ENCODE results near the gene KDM4C. TPM values are rescaled to one million over a fixed set of nuclear protein-coding genes. Genes with fewer than 3 reads are reported as not detected.

Gene KDM4C
- total and polyA plus RNA-seq, 2 donors (not counting 1 experiment from before 2014, with no cell fraction given) = 13.0 to 39.0 TPM

DNA sequence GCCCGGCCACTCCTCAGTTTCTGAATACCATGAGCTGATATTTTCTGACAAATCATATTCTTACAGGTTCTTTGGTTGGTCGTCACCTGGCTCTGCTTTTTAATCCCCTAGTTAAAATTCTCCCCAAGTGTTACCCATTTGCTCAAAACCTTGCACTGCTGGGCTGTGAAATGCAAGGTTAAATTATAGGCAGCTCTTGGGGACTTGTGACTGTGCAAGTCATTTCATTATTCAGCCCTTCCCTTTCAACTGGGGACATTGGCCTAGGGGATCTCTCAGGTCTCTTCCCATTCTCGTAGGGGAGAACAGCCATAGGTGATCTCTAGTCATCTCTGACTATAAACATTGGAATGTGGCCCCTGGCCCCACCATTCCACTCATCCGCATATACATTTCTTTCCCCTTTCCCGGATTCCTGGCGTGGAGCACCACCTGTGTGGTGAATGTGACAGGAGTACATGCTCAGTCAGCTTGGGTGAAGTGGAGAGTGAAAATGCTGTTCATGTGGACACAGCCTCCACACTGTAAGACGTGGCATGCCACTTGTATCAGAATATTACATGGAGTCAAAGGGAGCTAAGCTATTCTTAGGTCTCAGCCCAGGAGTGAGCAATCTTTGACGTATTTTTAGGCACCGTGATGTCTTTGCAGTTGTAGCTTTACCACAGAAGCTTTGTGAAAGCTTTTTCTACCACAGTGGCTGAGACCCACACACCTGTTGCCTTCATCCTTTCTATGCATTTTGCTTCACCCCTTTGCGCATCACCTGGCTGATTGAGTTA is 386.7 kb downstream of the KDM4C start:
- Histone ChIP-seq H3K9me3 (ENCODE audit: control insufficient read depth, insufficient read depth, low read depth, low read length) (no peaks in the 10 kb centered on the region), H3K36me3 (ENCODE audit: control insufficient read depth, insufficient read depth, low read length) (no peaks in the 10 kb centered on the region), H4K20me1 (ENCODE audit: control insufficient read depth, extremely low read depth, insufficient read depth, low read length) (no peaks in the 10 kb centered on the region), H3K4me3 (replicated peaks in 1 of 4; ENCODE audit: control extremely low read depth in 1 of 4, insufficient read depth in 1 of 4, low read depth in 3 of 4, low read length in 4 of 4) (no peak overlapping the region), H2AFZ (ENCODE audit: low read length) (no peak overlapping the region), H3K27me3 (ENCODE audit: control insufficient read depth, insufficient read depth, low read length) (no peaks in the 10 kb centered on the region), H3K4me2 (ENCODE audit: extremely low read depth, insufficient read depth, low read length) (no peak overlapping the region), H3K4me1 (ENCODE audit: control insufficient read depth, extremely low read depth, insufficient read depth, low read length) (peaks cover 3% of the 10 kb centered on the region), H3K27ac (ENCODE audit: insufficient read depth, low read length) (no peak overlapping the region), H3K79me2 (ENCODE audit: control insufficient read depth, insufficient read depth, low read length) (no peaks in the 10 kb centered on the region), H3K9ac (ENCODE audit: insufficient read depth, low read length) (no peak overlapping the region)
- no peak for TF ChIP-seq EZH2 (IDR thresholded peaks at IDR 0.05; ENCODE audit: low read length, missing control alignments)
- TF ChIP-seq, protein P1, sequence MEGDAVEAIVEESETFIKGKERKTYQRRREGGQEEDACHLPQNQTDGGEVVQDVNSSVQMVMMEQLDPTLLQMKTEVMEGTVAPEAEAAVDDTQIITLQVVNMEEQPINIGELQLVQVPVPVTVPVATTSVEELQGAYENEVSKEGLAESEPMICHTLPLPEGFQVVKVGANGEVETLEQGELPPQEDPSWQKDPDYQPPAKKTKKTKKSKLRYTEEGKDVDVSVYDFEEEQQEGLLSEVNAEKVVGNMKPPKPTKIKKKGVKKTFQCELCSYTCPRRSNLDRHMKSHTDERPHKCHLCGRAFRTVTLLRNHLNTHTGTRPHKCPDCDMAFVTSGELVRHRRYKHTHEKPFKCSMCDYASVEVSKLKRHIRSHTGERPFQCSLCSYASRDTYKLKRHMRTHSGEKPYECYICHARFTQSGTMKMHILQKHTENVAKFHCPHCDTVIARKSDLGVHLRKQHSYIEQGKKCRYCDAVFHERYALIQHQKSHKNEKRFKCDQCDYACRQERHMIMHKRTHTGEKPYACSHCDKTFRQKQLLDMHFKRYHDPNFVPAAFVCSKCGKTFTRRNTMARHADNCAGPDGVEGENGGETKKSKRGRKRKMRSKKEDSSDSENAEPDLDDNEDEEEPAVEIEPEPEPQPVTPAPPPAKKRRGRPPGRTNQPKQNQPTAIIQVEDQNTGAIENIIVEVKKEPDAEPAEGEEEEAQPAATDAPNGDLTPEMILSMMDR (conservative IDR thresholded peaks at IDR 0.05 in 1 of 2, IDR thresholded peaks at IDR 0.05 in 1 of 2; ENCODE audit: low read depth in 1 of 2, low read length in 2 of 2) = no peak
- DNase-seq (ENCODE audit: low read depth in 2 of 2) = no peak

DNA sequence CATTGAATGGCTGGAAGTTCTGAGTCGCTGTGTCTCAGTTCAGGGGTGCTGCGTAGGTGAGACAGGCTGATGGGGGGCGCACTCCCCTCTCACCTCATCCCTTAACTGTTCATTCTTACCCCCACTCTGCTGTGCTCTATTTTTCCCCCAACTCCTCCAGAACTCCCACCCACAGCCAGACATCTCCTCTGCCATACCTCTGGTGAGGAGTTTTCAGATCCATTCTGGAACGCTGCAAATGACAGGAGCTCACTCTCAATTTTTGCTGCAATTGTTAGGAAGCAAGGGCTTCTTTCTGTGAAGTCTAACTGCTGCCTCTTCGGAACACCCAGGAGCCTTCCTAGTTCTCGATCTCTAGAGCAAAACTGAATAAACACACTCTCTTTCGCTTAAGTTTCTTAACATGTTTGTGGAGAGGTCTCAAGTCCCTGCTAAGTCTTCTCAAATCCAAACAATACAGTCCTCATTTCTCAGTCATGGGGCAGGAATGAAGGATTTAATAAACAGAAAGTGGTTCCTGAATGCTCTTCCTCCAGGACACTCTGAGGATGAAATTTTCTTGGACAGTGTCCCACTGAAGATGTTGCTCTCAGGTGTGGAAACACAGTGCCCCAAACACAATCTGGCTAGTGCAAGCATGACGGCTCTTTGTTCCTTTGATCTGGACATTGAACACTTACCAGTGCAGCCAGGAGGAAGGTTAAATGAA is 387.7 kb downstream of the KDM4C start:
- H3K4me2 ChIP-seq (ENCODE audit: extremely low read depth, insufficient read depth, low read length) = peak overlapping the region; percentile 8
- H3K4me3 ChIP-seq (replicated peaks in 1 of 4; ENCODE audit: control extremely low read depth in 1 of 4, insufficient read depth in 1 of 4, low read depth in 3 of 4, low read length in 4 of 4) = no peak overlapping the region
- H3K36me3 ChIP-seq (ENCODE audit: control insufficient read depth, insufficient read depth, low read length) = no peaks in the 10 kb centered on the region
- no peaks in the 10 kb centered on the region for H3K9me3 ChIP-seq (ENCODE audit: control insufficient read depth, insufficient read depth, low read depth, low read length)
- H3K27ac ChIP-seq (ENCODE audit: insufficient read depth, low read length) = no peak overlapping the region
- H3K27me3 ChIP-seq (ENCODE audit: control insufficient read depth, insufficient read depth, low read length) = no peaks in the 10 kb centered on the region
- no peaks in the 10 kb centered on the region for H3K79me2 ChIP-seq (ENCODE audit: control insufficient read depth, insufficient read depth, low read length)
- H4K20me1 ChIP-seq (ENCODE audit: control insufficient read depth, extremely low read depth, insufficient read depth, low read length) = no peaks in the 10 kb centered on the region
- no peak for DNase-seq (ENCODE audit: low read depth in 2 of 2)
- TF ChIP-seq, protein P1 (conservative IDR thresholded peaks at IDR 0.05 in 1 of 2, IDR thresholded peaks at IDR 0.05 in 1 of 2; ENCODE audit: low read depth in 1 of 2, low read length in 2 of 2) = no peak
- no peak for TF ChIP-seq EZH2 (IDR thresholded peaks at IDR 0.05; ENCODE audit: low read length, missing control alignments)
- H3K9ac ChIP-seq (ENCODE audit: insufficient read depth, low read length) = no peak overlapping the region
- H3K4me1 ChIP-seq (ENCODE audit: control insufficient read depth, extremely low read depth, insufficient read depth, low read length) = peaks cover 3% of the 10 kb centered on the region
- H2AFZ ChIP-seq (ENCODE audit: low read length) = no peak overlapping the region

GRCh38 chr9:7146582-7146981 is 388.8 kb downstream of the KDM4C start:
- Histone ChIP-seq H3K79me2 (ENCODE audit: control insufficient read depth, insufficient read depth, low read length) (no peaks in the 10 kb centered on the region), H3K4me3 (replicated peaks in 1 of 4; ENCODE audit: control extremely low read depth in 1 of 4, insufficient read depth in 1 of 4, low read depth in 3 of 4, low read length in 4 of 4) (no peak overlapping the region), H3K9me3 (ENCODE audit: control insufficient read depth, insufficient read depth, low read depth, low read length) (no peaks in the 10 kb centered on the region), H3K9ac (ENCODE audit: insufficient read depth, low read length) (no peak overlapping the region), H2AFZ (ENCODE audit: low read length) (no peak overlapping the region), H4K20me1 (ENCODE audit: control insufficient read depth, extremely low read depth, insufficient read depth, low read length) (no peaks in the 10 kb centered on the region), H3K4me1 (ENCODE audit: control insufficient read depth, extremely low read depth, insufficient read depth, low read length) (peaks cover 3% of the 10 kb centered on the region), H3K27me3 (ENCODE audit: control insufficient read depth, insufficient read depth, low read length) (no peaks in the 10 kb centered on the region), H3K4me2 (ENCODE audit: extremely low read depth, insufficient read depth, low read length) (no peak overlapping the region), H3K36me3 (ENCODE audit: control insufficient read depth, insufficient read depth, low read length) (no peaks in the 10 kb centered on the region), H3K27ac (ENCODE audit: insufficient read depth, low read length) (no peak overlapping the region)
- DNase-seq (ENCODE audit: low read depth in 2 of 2) = no peak
- TF ChIP-seq, protein P1 (conservative IDR thresholded peaks at IDR 0.05 in 1 of 2, IDR thresholded peaks at IDR 0.05 in 1 of 2; ENCODE audit: low read depth in 1 of 2, low read length in 2 of 2) = no peak
- no peak for TF ChIP-seq EZH2 (IDR thresholded peaks at IDR 0.05; ENCODE audit: low read length, missing control alignments)
